Liver (tissue), 9 donors: ENCODE measurements around the gene SYCE3. TPM values are rescaled to one million over a fixed set of nuclear protein-coding genes. Genes with fewer than 3 reads are reported as not detected.
"Not testable (repeated sequence)": the region's sequence is repeated elsewhere in the genome, so short reads cannot be mapped to it uniquely, and the experiment has no call there.

Experiments
- DNase-seq: peaks from one replicate; pipeline ENCODE4 v3.0.0-alpha.2; 2017; ENCODE audit warnings: low spot score
- H3K27ac ChIP-seq, 2 donors: one replicate each; pipeline ENCODE4 v1.7.0; 2013; ENCODE audit warnings: inconsistent platforms in 2 of 2, low read length in 2 of 2, control low read depth in 1 of 2, low read depth in 1 of 2, mild to moderate bottlenecking in 1 of 2
- H3K27me3 ChIP-seq, 4 donors: one replicate each; pipeline versions ENCODE4 v1.6.1 to v1.7.0; 2013; ENCODE audit warnings: low read length in 3 of 4, inconsistent platforms in 1 of 4, mild to moderate bottlenecking in 1 of 4, moderate library complexity in 1 of 4; ENCODE audit not compliant: control insufficient read depth in 4 of 4, insufficient read depth in 4 of 4
- H3K36me3 ChIP-seq, 4 donors: one replicate each; pipeline versions ENCODE4 v1.6.1 to v1.7.0; 2013; ENCODE audit warnings: low read length in 3 of 4, mild to moderate bottlenecking in 3 of 4, low read depth in 1 of 4, moderate library complexity in 1 of 4; ENCODE audit not compliant: control insufficient read depth in 4 of 4, insufficient read depth in 3 of 4
- H3K4me1 ChIP-seq, 4 donors: one replicate each; pipeline versions ENCODE4 v1.6.1 to v1.7.0; 2013; ENCODE audit warnings: low read length in 3 of 4, mild to moderate bottlenecking in 3 of 4, moderate library complexity in 1 of 4; ENCODE audit not compliant: control insufficient read depth in 4 of 4, insufficient read depth in 4 of 4
- H3K4me3 ChIP-seq, 3 donors: one replicate each; pipeline versions ENCODE4 v1.6.1 to v1.7.0; 2013; ENCODE audit warnings: low read length in 3 of 3, control low read depth in 1 of 3, low read depth in 1 of 3, mild to moderate bottlenecking in 1 of 3
- H3K9ac ChIP-seq, 2 donors: one replicate each; pipeline ENCODE4 v1.7.0; 2013; ENCODE audit warnings: low read length in 2 of 2, mild to moderate bottlenecking in 2 of 2, moderate library complexity in 2 of 2, control low read depth in 1 of 2, low read depth in 1 of 2
- H3K9me3 ChIP-seq, 4 donors: one replicate each; pipeline versions ENCODE4 v1.6.1 to v1.7.0; 2013; ENCODE audit warnings: low read length in 3 of 4; ENCODE audit not compliant: control insufficient read depth in 4 of 4
- EGR1 ChIP-seq, 2 donors: IDR thresholded peaks; 2 replicates each; pipeline ENCODE4 v1.6.1; 2016 to 2018; ENCODE audit warnings: antibody characterized with exemption in 2 of 2, low read depth in 2 of 2
- FOXA1 ChIP-seq: IDR thresholded peaks from 2 replicates; pipeline ENCODE4 v1.6.1; 2016; ENCODE audit warnings: antibody characterized with exemption
- FOXA2 ChIP-seq: IDR thresholded peaks from 2 replicates; pipeline ENCODE4 v1.6.1; 2016; ENCODE audit warnings: antibody characterized with exemption
- GABPA ChIP-seq, 2 donors: IDR thresholded peaks in 1 of 2; conservative IDR thresholded peaks in 1 of 2; 2 replicates each; pipeline ENCODE4 v1.6.1; 2016; ENCODE audit warnings: antibody characterized with exemption in 2 of 2, mild to moderate bottlenecking in 1 of 2, moderate library complexity in 1 of 2
- HNF4A ChIP-seq, 2 donors: conservative IDR thresholded peaks; 2 replicates each; pipeline ENCODE4 v1.6.1; 2016; ENCODE audit warnings: antibody characterized with exemption in 2 of 2, mild to moderate bottlenecking in 2 of 2
- HNF4G ChIP-seq: IDR thresholded peaks from 2 replicates; pipeline ENCODE4 v1.6.1; 2016; ENCODE audit warnings: antibody characterized with exemption
- JUND ChIP-seq, 2 donors: IDR thresholded peaks; 2 replicates each; pipeline ENCODE4 v1.6.1; 2016; ENCODE audit warnings: antibody characterized with exemption in 2 of 2
- NR2F2 ChIP-seq: IDR thresholded peaks from 2 replicates; pipeline ENCODE4 v1.6.1; 2016; ENCODE audit warnings: antibody characterized with exemption
- RAD21 ChIP-seq, 2 donors: IDR thresholded peaks; 2 replicates each; pipeline ENCODE4 v1.6.1; 2016; ENCODE audit warnings: antibody characterized with exemption in 2 of 2, mild to moderate bottlenecking in 2 of 2
- REST ChIP-seq: IDR thresholded peaks from 2 replicates; pipeline ENCODE4 v1.6.1; 2016; ENCODE audit warnings: antibody characterized with exemption, mild to moderate bottlenecking
- RXRA ChIP-seq, 2 donors: IDR thresholded peaks; 2 replicates each; pipeline ENCODE4 v1.6.1; 2017 to 2018; ENCODE audit warnings: antibody characterized with exemption in 2 of 2, mild to moderate bottlenecking in 1 of 2
- SP1 ChIP-seq: IDR thresholded peaks from 2 replicates; pipeline ENCODE4 v1.6.1; 2018; ENCODE audit warnings: antibody characterized with exemption, mild to moderate bottlenecking
- TAF1 ChIP-seq: conservative IDR thresholded peaks from 2 replicates; pipeline ENCODE4 v1.6.1; 2016; ENCODE audit warnings: antibody characterized with exemption, mild to moderate bottlenecking
- YY1 ChIP-seq: IDR thresholded peaks from 2 replicates; pipeline ENCODE4 v1.6.1; 2016; ENCODE audit warnings: antibody characterized with exemption, mild to moderate bottlenecking
- WGBS: extraction: QIAGEN DNeasy Blood & Tissue Kit; methylation state at CpG from one replicate; pipeline ENCODE4 v1.1.7; 2013; 5-methylcytosine and 5-hydroxymethylcytosine counted together
- polyA plus RNA-seq, 2 donors: library from polyadenylated mRNA; stranded (reverse) in 1 of 2; unstranded in 1 of 2; fragments of 200-250 nt in 1 of 2; fragments of >200 nt in 1 of 2; fragmentation: Nextera tagmentation in 1 of 2; extraction: Ambion mirVana in 1 of 2; gene quantifications; one replicate each; pipeline versions ENCODE4 v1.2.1 to v1.2.3, GENCODE V29; 2013 to 2015
- total RNA-seq, 2 donors: library from RNA; depleted of rRNA; stranded (reverse); fragments of >200 nt; gene quantifications; one replicate each; pipeline ENCODE4 v1.2.3, GENCODE V29; 2014
- TF ChIP-seq, protein P1 (sequence below): IDR thresholded peaks from 2 replicates; pipeline ENCODE4 v1.6.1; 2016; ENCODE audit warnings: antibody characterized with exemption
- TF ChIP-seq, protein P2 (sequence below): IDR thresholded peaks from 2 replicates; pipeline ENCODE4 v1.6.1; 2016; ENCODE audit warnings: antibody characterized with exemption
- TF ChIP-seq, protein P3 (sequence below): fragments of 150-350 bp; IDR thresholded peaks from 2 replicates; pipeline ENCODE4 v1.5.1; 2017; ENCODE audit warnings: improper control_type of control experiment, low read depth, low read length; ENCODE audit not compliant: missing input control
- TF ChIP-seq, protein P4 (sequence below): IDR thresholded peaks from 2 replicates; pipeline ENCODE4 v1.6.1; 2016; ENCODE audit warnings: antibody characterized with exemption
- donor health status: healthy.
- donor health status: healthy.
- donor health status: healthy.
- donor health status: healthy.
- donor health status: healthy.

The SYCE3 gene
- total and polyA plus RNA-seq, 4 donors = 0.45 to 2.2 TPM; not detected in 2

GRCh38 chr22:50608996-50609395 is 46.3 kb upstream of the SYCE3 start:
- no peak overlapping the region for H3K4me3 ChIP-seq
- TF ChIP-seq FOXA1 (no peak), EGR1 (IDR thresholded peaks at IDR 0.05; ENCODE audit: low read depth in 2 of 2) (no peak), HNF4A (conservative IDR thresholded peaks at IDR 0.05) (no peak), YY1 (no peak)
- no peaks in the 10 kb centered on the region for H3K36me3 ChIP-seq
- H3K27ac ChIP-seq = no peak overlapping the region
- 86% methylated on average over 10 of the region's 10 CpGs for WGBS
- no peak for DNase-seq
- no peaks in the 10 kb centered on the region for H3K9me3 ChIP-seq
- H3K4me1 ChIP-seq = peaks cover 5 to 11% (median 7%) of the 10 kb centered on the region in 4 donors
- peaks cover 0 to 2% (median 0%) of the 10 kb centered on the region in 4 donors for H3K27me3 ChIP-seq
- H3K9ac ChIP-seq = no peak overlapping the region

DNA sequence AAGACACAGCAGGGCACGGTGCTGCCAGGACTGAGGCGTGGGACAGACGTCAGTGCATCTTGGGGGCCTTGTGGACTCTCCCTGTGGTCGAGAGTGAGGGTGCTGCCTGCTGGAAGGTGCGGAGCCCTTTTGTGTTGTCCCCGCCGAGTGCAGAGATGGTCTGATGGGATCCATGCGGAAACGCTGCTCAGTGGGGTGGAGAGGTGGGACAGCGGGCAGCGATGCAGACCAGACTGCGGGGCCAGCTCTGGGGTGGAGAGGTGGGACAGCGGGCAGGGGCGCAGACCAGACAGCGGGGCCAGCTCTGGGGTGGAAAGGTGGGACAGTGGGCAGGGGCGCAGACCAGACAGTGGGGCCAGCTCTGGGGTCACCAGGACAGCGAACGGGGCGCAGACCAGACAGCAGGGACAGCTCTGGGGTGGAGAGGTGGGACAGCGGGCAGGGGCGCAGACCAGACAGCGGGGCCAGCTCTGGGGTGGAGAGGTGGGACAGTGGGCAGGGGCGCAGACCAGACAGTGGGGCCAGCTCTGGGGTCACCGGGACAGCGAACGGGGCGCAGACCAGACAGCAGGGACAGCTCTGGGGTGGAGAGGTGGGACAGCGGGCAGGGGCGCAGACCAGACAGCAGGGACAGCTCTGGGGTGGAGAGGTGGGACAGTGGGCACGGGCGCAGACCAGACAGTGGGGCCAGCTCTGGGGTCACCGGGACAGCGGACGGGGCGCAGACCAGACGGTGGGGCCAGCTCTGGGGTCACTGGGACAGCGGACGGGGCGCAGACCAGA is 45.5 kb upstream of the SYCE3 start:
- not testable (repeated sequence) for H3K27me3 ChIP-seq, DNase-seq, H3K4me1 ChIP-seq, H3K27ac ChIP-seq, H3K9me3 ChIP-seq, H3K4me3 ChIP-seq, H3K36me3 ChIP-seq, H3K9ac ChIP-seq
- WGBS = 83% methylated on average over 39 of the region's 39 CpGs

DNA sequence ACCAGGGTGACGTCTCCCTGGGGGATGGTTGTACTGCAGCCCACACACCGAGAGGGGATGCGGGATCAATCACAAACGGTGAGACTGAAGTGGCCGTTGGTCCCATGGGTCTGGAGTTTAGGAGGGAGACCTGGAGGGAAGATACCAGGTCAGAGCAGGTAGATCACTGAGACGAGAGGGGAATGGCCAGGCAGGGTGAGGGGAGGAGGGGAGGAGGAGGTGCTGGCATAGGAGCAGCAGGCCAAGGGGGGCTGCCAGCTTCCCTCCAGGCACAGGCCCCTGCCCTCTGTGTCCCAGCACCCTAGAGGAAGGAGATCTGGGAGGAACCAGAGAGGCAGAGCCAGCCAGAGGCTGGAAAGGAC is 44.9 kb upstream of the SYCE3 start:
- no peak for DNase-seq

More for the DNA sequence above, 44.9 kb upstream of the SYCE3 start:
- Histone ChIP-seq H3K36me3 (no peaks in the 10 kb centered on the region), H3K9ac (no peak overlapping the region), H3K9me3 (no peaks in the 10 kb centered on the region), H3K4me1 (no peaks in the 10 kb centered on the region), H3K4me3 (no peak overlapping the region), H3K27me3 (peaks cover 0 to 4% (median 1%) of the 10 kb centered on the region in 4 donors), H3K27ac (no peak overlapping the region)
- TF ChIP-seq YY1 (no peak), TAF1 (no peak), RXRA (IDR thresholded peaks at IDR 0.05) (no peak), SP1 (no peak), EGR1 (IDR thresholded peaks at IDR 0.05; ENCODE audit: low read depth in 2 of 2) (no peak), REST (no peak), FOXA2 (no peak), GABPA (IDR thresholded peaks at IDR 0.05 in 1 of 2, conservative IDR thresholded peaks at IDR 0.05 in 1 of 2) (no peak), RAD21 (IDR thresholded peaks at IDR 0.05) (no peak), NR2F2 (no peak), HNF4G (no peak), FOXA1 (no peak), HNF4A (conservative IDR thresholded peaks at IDR 0.05) (no peak), JUND (IDR thresholded peaks at IDR 0.05) (no peak)
- TF ChIP-seq, protein P1, sequence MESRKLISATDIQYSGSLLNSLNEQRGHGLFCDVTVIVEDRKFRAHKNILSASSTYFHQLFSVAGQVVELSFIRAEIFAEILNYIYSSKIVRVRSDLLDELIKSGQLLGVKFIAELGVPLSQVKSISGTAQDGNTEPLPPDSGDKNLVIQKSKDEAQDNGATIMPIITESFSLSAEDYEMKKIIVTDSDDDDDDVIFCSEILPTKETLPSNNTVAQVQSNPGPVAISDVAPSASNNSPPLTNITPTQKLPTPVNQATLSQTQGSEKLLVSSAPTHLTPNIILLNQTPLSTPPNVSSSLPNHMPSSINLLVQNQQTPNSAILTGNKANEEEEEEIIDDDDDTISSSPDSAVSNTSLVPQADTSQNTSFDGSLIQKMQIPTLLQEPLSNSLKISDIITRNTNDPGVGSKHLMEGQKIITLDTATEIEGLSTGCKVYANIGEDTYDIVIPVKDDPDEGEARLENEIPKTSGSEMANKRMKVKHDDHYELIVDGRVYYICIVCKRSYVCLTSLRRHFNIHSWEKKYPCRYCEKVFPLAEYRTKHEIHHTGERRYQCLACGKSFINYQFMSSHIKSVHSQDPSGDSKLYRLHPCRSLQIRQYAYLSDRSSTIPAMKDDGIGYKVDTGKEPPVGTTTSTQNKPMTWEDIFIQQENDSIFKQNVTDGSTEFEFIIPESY = no peak
- TF ChIP-seq, protein P2, sequence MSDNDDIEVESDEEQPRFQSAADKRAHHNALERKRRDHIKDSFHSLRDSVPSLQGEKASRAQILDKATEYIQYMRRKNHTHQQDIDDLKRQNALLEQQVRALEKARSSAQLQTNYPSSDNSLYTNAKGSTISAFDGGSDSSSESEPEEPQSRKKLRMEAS = no peak
- TF ChIP-seq, protein P3, sequence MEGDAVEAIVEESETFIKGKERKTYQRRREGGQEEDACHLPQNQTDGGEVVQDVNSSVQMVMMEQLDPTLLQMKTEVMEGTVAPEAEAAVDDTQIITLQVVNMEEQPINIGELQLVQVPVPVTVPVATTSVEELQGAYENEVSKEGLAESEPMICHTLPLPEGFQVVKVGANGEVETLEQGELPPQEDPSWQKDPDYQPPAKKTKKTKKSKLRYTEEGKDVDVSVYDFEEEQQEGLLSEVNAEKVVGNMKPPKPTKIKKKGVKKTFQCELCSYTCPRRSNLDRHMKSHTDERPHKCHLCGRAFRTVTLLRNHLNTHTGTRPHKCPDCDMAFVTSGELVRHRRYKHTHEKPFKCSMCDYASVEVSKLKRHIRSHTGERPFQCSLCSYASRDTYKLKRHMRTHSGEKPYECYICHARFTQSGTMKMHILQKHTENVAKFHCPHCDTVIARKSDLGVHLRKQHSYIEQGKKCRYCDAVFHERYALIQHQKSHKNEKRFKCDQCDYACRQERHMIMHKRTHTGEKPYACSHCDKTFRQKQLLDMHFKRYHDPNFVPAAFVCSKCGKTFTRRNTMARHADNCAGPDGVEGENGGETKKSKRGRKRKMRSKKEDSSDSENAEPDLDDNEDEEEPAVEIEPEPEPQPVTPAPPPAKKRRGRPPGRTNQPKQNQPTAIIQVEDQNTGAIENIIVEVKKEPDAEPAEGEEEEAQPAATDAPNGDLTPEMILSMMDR = no peak
- TF ChIP-seq, protein P4, sequence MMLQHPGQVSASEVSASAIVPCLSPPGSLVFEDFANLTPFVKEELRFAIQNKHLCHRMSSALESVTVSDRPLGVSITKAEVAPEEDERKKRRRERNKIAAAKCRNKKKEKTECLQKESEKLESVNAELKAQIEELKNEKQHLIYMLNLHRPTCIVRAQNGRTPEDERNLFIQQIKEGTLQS = no peak
- 68% methylated on average over 6 of the region's 6 CpGs for WGBS
